GM18502 (cell line): ENCODE measurements around the gene ZCCHC14.

Experiments
- ATAC-seq: cut with Tn5 transposase; IDR thresholded peaks from one replicate; pipeline ENCODE4 v1.9.1; 2021; ENCODE audit warnings: mild to moderate bottlenecking; ENCODE audit not compliant: unreplicated experiment, poor library complexity

ZCCHC14 gene

DNA sequence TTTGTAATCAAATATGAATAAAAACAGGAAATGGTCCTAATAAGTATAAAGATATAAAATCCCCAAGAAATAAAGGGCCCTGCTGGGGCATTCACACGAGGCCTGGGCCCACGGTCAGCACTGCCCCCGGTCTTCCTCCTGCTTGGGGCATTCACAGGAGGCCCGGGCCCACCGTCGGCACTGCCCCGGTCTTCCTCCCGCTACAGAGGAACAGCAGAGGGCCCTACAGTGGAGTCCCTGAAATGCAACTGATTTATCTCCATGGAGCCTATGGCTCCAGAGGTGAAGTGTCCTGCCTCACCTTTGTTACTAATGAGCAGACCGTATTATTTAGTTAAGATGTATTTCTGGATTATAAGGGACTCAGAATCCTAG, 54.2 kb downstream of the ZCCHC14 start:
- no peak for ATAC-seq

DNA sequence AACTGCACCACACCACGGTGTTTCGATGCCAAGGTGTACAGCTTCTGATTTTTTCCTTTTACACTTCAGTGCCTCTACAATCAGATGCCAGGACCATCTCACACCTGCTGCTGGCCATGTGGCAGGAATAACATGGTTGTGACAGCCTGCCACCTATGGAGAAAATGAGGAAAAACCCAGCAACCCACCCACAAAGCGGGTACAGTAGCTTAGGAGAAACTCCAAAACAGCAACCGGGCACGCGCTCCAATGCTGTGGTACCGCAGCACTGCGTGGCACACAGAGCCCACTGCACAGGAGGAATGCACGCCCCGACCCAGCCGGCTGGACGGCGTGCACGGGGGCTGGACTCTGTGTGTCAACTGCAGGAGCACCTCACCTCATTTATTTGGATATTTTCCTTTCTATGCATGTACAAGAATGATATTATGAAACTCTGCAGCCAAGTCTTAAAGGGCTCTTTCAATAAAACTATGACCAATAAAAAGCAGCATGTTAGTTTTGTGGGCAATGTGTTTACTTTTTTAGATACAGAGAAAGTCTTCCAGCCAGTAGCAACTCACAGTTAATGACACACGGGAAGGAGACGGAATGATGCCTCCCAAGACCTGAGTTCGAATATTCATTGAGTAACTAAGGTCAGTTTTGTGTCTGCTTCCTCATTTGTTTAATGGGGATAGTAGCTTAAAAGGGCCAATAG, 54.8 kb downstream of the ZCCHC14 start:
- no peak for ATAC-seq

DNA sequence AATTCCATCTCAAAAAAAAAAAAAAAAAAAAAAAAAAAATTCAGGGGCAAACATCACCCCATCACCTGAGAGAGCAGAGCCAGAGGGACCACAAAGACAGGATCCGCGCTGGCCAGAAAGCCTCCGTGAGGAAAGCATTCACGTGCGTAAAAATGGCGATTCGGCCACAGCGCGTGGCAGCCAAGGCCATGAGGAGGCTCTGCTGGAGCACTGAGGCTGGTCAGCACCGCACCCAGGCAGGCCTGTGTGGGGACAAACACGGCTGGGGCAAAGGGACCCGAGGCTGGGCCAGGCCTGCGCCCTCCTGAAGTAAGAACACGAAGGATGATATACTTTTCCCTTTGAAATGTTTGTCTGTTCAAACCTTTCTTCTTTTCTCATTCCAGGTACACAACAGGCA, 55.5 kb downstream of the ZCCHC14 start:
- no peak for ATAC-seq

DNA sequence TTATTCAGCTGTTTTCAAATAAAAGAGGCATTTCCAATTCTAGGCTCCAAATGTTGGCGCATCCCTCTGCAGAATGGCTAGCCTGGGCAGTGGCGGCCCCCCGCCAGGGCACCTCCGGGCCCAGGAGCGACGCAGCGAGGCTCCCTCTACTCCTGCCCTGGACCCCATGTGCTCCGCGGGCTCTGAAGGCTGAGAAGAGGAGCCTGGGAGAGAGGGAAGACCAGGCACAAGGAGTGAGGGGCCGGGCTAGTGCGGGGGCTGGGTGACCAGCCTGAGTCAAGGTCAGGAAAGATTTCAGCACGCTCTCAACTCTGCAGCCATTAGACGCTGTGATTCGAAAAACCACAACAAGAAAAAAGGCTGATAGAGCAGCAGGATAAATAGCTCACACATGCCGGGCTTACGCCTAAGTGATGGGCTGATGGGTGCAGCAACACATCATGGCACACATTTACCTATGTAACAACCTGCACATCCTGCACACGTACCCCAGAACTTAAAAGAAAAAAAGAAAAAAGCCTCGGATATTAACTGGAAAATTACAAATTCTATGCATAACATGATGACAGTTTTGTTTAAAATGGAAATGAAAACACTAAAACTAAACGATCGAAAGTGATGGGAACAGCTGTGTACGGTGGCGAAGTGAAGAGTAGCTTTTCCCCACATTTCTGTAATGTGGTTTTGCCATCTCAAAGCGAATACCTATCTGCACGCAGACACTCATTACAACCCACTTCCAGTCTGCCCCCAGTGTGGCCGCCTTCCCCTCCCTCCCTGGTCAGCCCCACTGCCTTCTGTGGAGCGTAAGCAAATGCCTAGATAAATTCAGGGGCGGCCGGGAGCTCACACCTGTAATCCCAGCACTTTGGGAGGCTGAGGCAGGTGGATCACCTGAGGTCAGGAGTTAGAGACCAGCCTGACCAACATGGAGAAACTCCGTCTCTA, 56.3 kb downstream of the ZCCHC14 start:
- no peak for ATAC-seq

DNA sequence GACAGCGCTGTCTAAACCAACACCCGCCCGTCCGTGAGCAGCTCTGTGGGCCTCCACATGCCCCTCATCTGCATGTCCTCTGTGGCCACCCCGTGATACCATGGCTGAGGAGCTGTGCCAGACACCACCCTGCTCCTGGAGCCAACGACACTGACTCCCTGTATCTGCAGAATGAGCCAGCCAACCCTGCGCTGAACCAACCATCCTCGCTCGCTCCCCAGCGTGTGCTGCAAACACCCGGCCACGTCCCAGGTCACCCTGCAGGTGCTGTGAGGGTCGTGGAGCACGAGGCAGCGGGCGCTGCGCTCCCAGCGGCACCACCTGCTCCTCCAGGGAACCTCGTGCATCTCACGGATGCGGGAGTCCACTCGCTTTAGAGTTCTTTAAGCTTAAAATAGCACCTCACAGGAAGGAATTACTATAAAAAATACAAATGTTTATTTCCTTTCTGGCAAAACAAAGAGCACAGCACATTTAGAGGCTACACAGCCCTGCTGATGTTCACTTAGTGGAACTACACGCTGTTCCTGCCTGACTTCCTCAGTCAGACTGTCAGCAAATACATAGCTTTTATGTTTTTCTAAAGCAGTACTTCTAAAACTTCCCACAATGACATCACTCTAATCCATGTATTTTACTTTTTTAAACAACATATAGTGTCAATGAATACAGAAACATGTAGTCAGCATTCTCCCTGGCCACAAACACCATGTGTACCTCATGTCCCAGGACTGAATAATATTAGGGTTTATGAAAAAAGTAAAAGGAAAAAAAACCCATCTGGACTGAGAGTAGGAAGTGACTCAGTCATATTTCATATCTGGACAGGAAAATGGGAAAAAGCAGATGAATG, 57.2 kb downstream of the ZCCHC14 start:
- no peak for ATAC-seq

DNA sequence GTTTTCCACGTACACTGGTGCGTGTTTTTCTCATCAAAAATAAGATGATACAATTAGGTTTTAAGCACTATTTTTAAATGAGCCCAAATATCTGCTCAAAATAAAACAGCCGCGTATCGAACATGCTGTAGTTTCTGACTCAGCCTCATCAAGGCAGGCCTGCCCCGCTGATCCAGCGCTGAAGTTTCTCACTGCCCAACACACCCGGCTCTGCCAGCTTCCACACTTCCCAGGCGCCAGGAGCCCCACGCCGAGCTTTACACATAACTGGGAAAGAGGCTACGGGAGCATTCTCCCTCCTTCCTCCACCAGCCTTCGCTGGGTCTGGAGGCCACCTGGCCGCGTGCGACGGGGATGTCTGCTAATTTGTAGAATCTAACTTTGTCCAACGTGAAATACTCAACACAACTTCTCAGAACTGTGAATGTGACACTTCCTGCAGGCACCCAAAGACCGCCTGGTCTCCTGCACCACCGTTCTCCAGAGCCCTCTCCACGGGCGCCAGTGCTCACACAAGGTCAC, 58.6 kb downstream of the ZCCHC14 start:
- ATAC-seq: no peak

DNA sequence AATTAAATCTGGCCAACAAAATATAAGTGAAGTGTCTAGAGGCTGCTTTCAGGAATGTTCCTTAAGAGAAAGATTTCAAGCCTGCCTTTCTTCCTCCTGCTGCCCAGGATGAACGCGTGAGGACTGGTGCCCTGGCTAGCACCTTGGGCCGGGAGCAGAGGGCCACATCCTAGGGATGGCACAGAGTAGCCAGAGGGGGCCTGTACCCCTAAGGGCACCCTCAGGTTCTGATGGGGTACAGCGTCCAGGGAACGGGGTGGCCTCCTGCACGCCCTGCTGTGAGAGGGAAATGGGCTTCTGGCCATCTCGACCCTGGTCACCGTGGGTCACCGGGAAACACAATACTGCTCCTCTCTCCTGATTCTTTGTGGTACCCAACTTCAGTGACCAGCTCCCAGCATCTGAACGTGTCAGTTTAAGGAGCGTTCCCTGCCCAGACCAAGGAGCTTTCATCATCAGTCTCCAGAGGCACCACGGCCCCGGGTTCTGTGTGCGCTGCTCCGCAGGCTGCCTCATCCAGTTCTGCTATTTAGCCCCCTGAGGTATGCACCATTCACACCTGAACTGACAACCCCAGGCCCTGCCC, 60.4 kb downstream of the ZCCHC14 start:
- no peak for ATAC-seq

DNA sequence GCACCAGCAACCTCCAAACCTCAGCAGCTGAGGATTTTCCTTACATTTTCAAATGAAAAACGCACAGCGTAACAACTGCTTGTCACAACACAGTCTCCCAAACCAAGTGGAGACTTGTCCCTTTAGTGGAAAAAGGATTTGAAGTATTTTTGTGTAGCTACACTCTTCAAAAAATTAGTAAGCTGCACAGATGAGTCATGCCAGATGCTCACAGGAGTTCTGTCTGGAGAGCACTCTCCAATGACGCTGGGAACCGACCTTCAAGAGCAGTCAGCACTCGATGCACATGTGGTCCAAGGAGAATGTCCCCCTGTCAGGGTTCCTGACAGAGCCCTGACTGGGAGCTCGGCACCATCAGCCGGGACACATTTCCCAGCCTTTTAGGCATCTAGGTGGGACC, 60.9 kb downstream of the ZCCHC14 start:
- no peak for ATAC-seq

DNA sequence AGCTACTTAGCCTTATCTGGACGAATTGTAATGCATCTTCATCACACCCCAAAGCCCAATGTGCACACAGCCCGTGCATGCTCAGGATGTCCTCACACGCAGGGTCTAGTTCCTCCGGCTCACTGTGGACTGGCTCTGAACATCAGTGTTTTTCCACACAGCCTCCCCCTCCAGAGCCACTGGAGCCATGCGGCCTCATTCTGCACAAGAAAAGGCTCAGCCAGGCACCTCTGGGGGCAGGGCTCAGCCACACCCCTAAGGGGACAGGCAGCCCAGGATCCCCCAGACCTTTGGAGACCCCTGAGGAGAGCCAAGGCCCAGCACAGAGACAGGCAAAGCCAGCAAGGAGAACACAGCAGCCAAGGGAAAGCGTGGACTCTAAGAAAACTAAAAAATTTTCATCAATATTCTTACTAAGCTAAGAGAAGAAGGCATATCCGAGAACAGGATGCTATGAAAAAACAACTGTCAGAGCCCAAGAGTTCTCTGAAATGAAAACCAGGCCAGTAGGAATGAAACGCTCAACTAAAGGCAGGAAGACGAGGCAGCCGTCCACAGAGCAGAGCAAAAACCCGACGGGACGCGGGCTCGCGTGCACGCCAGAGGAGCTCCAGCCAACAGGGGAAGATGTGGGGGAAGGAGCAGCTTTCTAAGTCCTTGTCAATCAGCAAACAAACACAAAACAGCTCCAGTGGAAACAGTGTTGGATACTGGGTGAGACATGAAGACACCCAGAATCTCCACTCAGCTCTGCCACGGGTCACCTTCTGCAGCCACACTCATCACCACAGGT, 66.2 kb downstream of the ZCCHC14 start:
- ATAC-seq: no peak

DNA sequence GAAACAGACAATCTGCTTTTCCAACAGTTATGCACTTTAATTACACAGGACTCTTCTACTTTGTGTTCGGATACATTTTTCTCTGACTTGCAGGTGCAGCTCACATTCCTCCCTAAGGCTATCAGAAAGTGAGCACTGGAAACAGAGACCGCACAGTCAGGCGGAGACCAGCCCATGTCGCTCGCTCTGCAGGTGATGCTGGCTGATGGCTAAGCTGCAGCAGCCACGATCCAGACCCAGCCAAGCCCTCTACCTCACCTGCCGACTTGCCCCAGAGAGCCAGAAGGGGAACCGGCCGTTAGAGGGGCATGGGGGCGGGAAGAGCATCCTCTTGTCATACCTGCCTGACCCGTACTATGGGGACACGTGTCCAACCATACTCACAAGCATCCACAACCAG, 66.9 kb downstream of the ZCCHC14 start:
- ATAC-seq: no peak

DNA sequence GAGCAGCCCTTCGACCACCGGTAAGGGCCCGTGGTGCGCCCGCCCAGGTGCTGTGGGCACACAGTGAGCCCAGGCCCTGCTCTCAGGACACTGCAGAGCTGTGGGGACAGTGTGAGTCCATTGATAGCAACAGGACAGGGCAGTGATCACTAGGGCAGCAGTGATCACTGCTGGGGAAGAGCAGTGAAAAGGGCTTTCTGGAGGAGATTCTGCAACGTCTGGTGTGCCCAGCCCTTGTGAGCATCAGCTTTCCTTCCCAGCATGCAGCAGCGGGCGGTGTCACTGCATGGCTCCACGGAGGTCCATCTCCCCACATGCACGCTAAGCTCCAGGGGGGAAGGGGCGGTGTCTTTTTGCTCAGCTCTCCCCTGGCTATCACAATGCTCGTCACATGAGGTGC, 68.6 kb downstream of the ZCCHC14 start:
- ATAC-seq: no peak

DNA sequence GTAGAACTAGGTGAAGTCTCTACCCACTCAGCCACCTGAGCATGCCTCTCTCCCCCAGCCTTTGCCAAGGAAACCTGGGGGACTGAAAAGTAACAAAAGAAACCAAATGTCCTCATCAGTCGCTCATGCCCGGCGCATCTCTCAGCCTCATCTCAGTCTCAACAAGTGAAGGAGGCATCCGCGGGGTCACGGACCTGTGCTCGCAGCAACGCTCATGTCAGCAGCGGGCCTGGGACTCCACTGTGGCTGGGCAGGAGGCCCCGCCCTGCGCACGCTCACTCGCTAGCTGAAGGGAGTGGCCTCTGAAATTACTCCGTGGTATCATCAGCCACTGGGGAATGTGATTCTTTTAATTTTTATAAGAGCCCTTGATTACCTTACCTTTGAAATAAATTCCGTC, 69.4 kb downstream of the ZCCHC14 start:
- ATAC-seq: no peak

DNA sequence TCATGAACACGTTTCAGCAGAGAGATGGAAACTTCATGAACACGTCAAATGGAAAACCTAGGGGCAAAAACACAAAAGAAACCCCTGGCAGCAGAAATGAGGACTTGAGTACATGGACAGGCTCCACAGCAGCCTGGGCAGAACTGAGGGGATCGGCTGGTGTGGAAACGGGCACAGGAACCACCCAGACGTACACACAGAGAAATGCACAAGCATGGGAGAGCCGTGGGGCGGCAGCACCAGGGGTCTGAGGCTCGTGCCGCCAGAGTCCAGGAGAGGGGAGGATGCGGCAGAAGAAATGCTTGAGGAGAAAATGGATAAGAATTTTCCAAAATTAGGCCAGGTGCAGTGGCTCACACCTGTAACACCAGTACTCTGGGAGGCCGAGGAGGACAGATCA, 70.7 kb downstream of the ZCCHC14 start:
- ATAC-seq: no peak

DNA sequence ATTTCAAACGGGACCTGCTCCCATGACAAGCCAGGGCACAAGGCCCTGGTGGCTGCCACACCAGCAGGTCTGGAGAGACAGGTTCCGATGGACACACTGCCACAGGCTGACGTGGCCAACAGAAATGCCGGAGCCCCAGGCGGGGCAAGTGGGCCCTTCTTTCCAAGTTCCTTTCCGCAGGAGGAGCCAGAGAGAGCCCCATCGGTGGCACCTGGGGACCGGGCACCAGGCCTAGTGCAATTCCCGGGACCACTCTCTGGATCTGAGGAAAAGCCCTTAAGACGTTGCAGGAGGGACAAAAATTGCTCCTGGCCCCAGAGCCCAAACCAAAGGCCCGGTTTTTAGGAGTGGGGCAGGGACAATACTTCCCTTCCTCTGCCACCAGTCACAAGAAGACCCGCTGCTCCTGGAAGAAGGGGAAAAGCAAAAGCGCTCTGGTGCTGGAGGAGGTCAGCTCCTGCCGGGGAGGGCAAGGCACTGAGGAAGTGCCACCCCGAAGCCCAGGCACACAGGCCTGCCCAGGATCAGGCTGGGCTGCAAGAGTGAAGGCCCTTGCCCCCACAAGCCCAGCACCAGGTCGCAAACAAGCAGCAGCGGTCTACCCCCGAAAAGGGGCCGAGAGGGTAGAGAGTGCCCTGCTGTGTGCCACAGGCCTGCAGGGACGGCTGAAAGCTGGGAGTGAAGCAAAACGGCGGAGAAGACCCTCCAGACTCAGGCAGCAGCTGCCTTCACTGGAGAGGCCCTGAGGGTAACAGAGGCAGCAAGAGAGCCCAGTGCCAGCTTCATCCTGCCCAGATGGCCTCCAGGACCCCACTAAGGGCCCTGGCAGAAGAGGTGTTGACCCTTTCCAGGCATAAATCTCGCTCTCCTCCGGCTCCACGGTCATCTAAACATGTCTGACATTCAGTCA, 71.6 kb downstream of the ZCCHC14 start:
- ATAC-seq: no peak

DNA sequence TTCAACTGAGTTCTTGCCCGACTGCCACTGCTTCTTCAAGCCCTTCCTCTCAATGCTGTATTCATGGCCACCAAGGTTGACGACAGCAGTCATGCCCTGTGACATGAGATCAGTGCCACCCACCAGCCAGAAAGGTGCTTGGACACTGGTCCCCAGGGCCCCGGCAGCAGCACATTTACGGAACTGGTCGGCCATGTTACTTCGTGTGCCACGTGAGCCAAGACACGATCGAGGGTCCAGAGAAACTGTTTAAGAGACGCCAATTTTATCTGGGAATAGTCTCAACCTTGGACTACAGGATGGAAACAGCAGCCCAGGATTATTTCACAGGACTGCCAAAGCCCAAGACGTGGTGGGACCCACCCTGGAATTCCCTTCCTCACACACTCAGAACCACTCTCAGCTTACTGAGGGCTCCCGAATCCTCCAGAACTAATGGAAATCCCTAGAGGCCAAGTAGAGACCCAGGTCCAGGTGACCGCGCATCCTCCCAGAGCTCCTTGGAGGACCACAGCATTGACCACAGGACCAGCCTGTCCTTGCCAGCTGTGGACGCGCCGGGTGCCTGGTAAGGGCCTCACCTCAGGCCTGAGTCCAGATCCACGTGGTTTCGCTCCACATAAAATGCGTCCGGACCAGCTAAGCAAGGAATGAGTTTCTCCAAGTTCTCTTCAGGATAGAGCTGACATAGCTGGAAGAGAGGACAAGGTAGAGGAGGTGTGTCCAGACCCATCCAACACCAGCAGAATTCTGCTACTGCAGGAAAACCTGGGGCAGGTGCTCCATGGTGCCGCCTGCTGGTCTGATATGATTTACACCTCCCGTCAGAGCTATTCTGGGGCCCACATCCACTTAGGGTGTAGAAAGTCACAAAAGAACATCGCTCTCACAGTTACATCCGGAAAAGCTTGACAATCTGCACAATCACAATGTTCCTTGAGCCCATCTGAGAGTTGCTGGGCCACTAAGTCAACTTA, 72.5 kb downstream of the ZCCHC14 start:
- no peak for ATAC-seq

DNA sequence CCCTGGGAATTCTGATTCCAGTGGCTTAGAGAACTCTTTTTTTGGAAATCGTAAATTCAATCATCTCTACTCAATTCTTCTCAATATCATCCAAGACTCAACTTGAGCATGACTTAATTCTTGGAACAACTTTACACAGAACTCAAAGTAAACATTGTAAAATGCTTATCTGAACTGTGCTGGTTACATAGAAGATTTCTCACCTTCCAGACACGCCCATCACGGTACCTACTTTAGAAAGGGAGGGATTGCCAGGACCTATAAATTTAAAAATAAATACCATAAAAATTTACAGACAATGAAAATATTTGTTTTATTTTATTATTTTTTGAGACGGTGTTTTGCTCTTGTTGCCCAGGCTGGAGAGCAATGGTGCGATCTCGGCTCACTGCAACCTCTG, 74.2 kb downstream of the ZCCHC14 start:
- no peak for ATAC-seq

DNA sequence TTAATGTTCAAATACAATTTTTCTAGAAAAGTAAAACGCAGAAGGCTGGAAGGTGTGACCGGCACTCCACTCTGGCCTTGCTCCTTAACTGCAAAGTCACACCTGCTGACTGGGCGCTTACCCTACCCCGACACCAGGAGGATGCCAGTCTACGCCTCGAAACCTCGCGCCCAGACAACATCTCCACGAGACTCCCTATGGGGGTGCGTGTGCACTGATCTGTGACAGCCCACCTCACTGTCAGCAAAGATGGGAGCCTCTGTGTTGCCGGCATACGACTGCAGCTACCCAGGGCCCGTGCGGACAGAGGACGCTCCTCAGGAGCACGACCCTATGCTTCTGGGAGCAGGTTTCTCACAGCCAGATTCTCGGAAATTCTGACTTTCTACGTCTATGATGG, 74.6 kb downstream of the ZCCHC14 start:
- ATAC-seq: no peak
